Right atrium auricular region (tissue), 2 donors: ENCODE measurements around the gene ZNF445. TPM values are rescaled to one million over a fixed set of nuclear protein-coding genes. Genes with fewer than 3 reads are reported as not detected.

ENCODE experiments used
- DNase-seq: peaks from one replicate; pipeline ENCODE4 v3.0.0-alpha.2; 2019; ENCODE audit warnings: low spot score
- H3K27ac ChIP-seq, 2 donors: fragments of 200-600 bp; sonication (generic); 1 replicate in 1 of 2; 2 replicates in 1 of 2; pipeline ENCODE4 v1.5.1; 2016 to 2019
- H3K27me3 ChIP-seq, 2 donors: fragments of 200-600 bp; sonication (generic); one replicate each; pipeline versions ENCODE4 v1.5.1 to v1.6.0; 2017 to 2019
- H3K36me3 ChIP-seq: fragments of 200-600 bp; sonication (generic); one replicate; pipeline ENCODE4 v1.5.1; 2016
- H3K4me1 ChIP-seq, 2 donors: fragments of 200-600 bp; sonication (generic); one replicate each; pipeline versions ENCODE4 v1.5.1 to v1.6.0; 2017 to 2019
- H3K4me3 ChIP-seq, 2 donors: fragments of 200-600 bp; sonication (generic); 1 replicate in 1 of 2; 2 replicates in 1 of 2; pipeline ENCODE4 v1.5.1; 2017 to 2019; ENCODE audit warnings: mild to moderate bottlenecking in 1 of 2, moderate library complexity in 1 of 2
- H3K9me3 ChIP-seq, 2 donors: fragments of 200-600 bp; sonication (generic); one replicate each; pipeline ENCODE4 v1.5.1; 2019
- total RNA-seq, 2 donors: library from RNA; depleted of rRNA; stranded (reverse); fragments of >200 nt; gene quantifications; one replicate each; pipeline ENCODE4 v1.1.0, GENCODE V29; 2016
- TF ChIP-seq, protein P1 (sequence below), 2 donors: fragments of 200-600 bp; sonication (generic); IDR thresholded peaks; one replicate each; pipeline ENCODE4 v1.5.1; 2019; ENCODE audit warnings: antibody characterized with exemption in 2 of 2

ZNF445 gene
- 1 to 10 TPM; 5.1 to 5.9 TPM for total RNA-seq

DNA sequence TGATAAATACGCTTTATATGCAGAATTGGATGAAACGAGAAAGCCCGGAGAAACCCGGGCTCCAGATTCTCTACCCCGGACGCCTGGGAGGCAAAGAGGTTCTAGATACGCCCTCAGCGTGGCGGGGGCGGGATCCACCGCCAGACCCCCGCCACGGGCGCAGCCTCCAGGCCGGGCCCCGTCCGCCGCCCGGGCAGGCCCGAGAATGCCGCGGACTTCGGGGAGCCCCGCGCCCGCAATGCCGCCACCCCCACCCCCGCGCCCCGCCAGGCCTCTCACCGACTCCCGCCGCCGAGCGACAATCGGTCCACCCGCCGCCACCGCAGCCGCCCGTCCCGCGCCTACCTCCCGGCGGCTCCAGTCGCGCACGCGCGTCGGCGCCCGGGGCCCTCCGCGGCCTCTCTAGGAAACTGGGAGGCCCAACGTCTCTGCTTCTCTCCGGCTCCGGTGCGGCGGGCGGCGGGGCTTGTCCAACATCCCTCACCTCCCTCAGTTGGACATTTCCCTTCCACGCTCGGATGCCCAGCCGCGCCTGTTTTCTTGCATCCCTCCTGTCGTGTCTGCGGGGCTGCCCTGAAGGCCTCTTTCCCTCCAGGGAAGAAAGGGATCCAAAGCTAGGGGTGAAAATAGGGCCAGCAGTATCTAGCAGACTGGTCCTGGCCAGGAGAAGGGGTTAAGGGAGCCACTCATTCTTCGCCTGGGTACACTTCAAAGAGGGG is at the start of gene ZNF445:
TSS of gene ZNF445 (minus strand) at position 359 of the 719 bp plus-strand sequence. CDS start 22,121 bp downstream, outside the sequence.
- DNase-seq: peak; percentile 82
- Histone ChIP-seq H3K27ac (peak within 1 kb of the TSS; percentile 63 to 66), H3K4me3 (peak within 1 kb of the TSS; percentile 74 to 84), H3K36me3 (no peaks in the 10 kb centered on the region), H3K4me1 (peaks cover 0 to 13% of the 10 kb centered on the region in 2 donors), H3K27me3 (no peaks in the 10 kb centered on the region), H3K9me3 (no peaks in the 10 kb centered on the region)
- TF ChIP-seq, protein P1, sequence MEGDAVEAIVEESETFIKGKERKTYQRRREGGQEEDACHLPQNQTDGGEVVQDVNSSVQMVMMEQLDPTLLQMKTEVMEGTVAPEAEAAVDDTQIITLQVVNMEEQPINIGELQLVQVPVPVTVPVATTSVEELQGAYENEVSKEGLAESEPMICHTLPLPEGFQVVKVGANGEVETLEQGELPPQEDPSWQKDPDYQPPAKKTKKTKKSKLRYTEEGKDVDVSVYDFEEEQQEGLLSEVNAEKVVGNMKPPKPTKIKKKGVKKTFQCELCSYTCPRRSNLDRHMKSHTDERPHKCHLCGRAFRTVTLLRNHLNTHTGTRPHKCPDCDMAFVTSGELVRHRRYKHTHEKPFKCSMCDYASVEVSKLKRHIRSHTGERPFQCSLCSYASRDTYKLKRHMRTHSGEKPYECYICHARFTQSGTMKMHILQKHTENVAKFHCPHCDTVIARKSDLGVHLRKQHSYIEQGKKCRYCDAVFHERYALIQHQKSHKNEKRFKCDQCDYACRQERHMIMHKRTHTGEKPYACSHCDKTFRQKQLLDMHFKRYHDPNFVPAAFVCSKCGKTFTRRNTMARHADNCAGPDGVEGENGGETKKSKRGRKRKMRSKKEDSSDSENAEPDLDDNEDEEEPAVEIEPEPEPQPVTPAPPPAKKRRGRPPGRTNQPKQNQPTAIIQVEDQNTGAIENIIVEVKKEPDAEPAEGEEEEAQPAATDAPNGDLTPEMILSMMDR (IDR thresholded peaks at IDR 0.05): no peak

DNA sequence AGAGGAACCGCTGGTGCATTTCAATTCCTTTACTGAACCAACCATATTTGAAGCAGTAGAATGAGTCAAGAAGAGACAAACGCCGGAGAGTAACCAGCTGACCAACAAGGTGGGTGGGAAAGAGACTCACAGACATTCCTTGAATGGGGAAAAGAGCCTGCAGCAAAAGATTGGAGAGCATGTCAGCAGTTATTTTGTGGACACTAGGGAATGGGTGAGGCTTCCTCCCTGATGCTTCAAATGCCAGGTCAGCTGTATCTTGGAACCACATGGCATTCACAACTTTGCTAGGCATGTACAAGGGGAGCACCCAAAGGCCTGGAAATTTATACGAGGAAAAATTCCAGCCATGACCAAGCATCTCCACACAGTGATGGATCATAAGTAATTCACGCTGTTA is 47.6 kb upstream of the ZNF445 start:
- TF ChIP-seq, protein P1 (IDR thresholded peaks at IDR 0.05): no peak
- Histone ChIP-seq H3K4me3 (no peak overlapping the region), H3K36me3 (no peaks in the 10 kb centered on the region), H3K27me3 (no peaks in the 10 kb centered on the region), H3K9me3 (no peaks in the 10 kb centered on the region), H3K27ac (no peak overlapping the region), H3K4me1 (no peaks in the 10 kb centered on the region)
- DNase-seq: no peak

DNA sequence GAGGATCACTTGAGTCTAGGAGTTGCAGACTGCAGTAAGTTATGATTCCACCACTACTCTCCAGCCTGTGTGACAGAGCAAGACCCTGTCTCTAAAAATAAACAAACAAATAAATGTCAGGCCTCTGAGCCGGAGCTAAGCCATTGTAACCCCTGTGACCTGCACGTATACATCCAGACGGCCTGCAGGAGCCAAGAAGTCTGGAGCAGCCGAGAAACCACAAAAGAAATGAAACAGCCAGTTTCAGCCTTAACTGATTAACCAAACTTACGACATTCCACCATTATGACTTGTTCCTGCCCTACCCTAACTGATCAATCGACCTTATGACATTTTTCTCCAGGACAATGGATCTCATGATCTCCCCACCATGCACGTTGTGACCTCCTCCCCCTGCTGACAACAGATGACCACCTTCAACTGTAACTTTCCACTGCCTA is 45.0 kb upstream of the ZNF445 start:
- no peak for DNase-seq
- Histone ChIP-seq H3K27me3 (no peaks in the 10 kb centered on the region), H3K4me3 (no peak overlapping the region), H3K27ac (no peak overlapping the region), H3K36me3 (no peaks in the 10 kb centered on the region), H3K4me1 (no peaks in the 10 kb centered on the region), H3K9me3 (no peaks in the 10 kb centered on the region)
- TF ChIP-seq, protein P1 (IDR thresholded peaks at IDR 0.05): no peak

DNA sequence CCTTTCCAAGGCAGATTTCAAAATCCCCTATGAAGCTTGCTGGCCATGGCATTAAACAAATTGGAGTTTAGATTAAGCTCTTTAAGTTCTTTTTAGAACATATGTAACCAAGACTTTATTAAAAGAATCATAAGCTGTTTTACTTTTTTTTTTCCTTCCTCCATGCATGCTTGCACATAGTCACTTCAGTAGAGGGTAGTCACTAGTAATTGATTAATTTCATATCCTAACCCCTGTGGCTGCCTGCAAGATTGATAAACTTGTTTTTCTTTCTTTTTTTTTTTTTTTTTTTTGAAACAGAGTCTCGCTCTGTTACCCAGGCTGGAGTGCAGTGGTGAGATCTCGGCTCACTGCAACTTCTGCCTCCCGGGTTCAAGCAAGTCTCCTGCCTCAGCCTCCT is 44.3 kb upstream of the ZNF445 start:
- TF ChIP-seq, protein P1 (IDR thresholded peaks at IDR 0.05): no peak
- no peaks in the 10 kb centered on the region for H3K27me3 ChIP-seq

DNA sequence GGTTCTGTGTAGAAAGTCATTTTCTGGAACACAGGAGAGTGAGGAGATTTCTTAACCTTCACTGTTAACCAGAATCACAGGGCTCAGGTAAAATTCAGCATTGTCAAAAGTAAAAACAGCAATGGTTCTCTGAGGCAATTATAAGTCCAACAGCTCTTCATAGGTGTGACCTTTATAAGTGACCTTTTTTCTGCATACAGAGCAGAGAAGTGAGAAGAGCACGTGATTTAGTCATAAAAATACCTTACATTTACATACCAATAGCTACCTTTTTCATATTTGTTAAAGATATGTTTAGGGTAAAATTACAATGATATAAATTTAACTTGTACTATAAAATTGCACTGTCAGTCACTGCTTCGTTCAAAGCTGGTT is 41.3 kb upstream of the ZNF445 start:
- Histone ChIP-seq H3K4me3 (no peak overlapping the region), H3K4me1 (no peaks in the 10 kb centered on the region), H3K36me3 (no peaks in the 10 kb centered on the region), H3K9me3 (no peaks in the 10 kb centered on the region), H3K27ac (no peak overlapping the region), H3K27me3 (no peaks in the 10 kb centered on the region)
- DNase-seq: no peak
- TF ChIP-seq, protein P1 (IDR thresholded peaks at IDR 0.05): no peak

More for the DNA sequence above, 44.3 kb upstream of the ZNF445 start:
- no peak for DNase-seq
- H3K4me3 ChIP-seq: no peak overlapping the region
- H3K9me3 ChIP-seq: no peaks in the 10 kb centered on the region
- no peaks in the 10 kb centered on the region for H3K36me3 ChIP-seq
- H3K4me1 ChIP-seq: no peaks in the 10 kb centered on the region
- H3K27ac ChIP-seq: no peak overlapping the region

DNA sequence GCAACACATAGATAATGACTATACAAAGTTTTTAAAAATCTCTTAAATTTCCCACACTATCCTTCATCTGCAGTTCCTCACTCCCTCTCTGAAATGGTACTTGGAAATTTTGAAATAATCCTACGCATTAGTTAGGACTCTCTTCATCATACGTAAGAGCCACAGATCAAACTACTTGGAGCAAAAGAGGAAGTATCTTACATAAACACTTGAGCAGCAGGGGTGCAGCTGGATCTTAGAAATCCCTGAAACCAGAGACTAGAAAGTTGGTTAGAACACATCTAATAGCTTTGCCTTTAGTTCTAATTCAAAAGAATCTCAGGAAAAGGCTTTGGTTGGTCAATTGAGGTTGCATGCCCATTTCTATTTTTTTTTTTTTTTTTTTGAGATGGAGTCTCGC is 38.8 kb upstream of the ZNF445 start:
- Histone ChIP-seq H3K27ac (no peak overlapping the region), H3K4me1 (peaks cover 0 to 4% of the 10 kb centered on the region in 2 donors)
- TF ChIP-seq, protein P1 (IDR thresholded peaks at IDR 0.05): no peak

More for the DNA sequence above, 38.8 kb upstream of the ZNF445 start:
- DNase-seq: no peak
- no peaks in the 10 kb centered on the region for H3K9me3 ChIP-seq
- no peak overlapping the region for H3K4me3 ChIP-seq
- no peaks in the 10 kb centered on the region for H3K36me3 ChIP-seq
- no peaks in the 10 kb centered on the region for H3K27me3 ChIP-seq
